Inferior parietal cortex (tissue), 1 donor: Measurements from ENCODE around the gene GUCA1A.
"Not testable (repeated sequence)": the region's sequence is repeated elsewhere in the genome, so short reads cannot be mapped to it uniquely, and the experiment has no call there.

ENCODE experiments used
- DNase-seq: peaks from one replicate; pipeline ENCODE4 v3.0.0-alpha.2; 2016; ENCODE audit errors: extremely low spot score

The GUCA1A gene

DNA sequence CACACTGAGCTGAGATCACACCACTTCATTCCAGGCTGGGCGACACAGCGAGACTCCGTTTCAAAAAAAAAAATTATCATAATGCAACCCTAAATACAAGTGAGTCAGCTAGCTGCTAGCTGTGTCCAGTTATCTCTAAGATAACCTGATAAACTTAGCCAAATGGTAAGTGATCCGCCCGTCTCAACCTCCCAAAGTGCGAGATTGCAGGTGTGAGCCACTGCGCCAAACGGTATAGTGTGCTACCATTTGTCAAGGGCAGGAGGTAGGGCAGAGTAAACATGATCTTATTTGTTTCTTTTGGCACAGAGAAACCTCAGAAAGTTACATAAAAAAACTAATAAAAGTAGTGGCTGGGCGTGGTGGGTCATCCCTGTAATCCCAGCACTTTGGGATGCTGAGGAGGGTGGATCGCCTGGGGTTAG, 26.0 kb upstream of the GUCA1A start:
- DNase-seq = no peak

DNA sequence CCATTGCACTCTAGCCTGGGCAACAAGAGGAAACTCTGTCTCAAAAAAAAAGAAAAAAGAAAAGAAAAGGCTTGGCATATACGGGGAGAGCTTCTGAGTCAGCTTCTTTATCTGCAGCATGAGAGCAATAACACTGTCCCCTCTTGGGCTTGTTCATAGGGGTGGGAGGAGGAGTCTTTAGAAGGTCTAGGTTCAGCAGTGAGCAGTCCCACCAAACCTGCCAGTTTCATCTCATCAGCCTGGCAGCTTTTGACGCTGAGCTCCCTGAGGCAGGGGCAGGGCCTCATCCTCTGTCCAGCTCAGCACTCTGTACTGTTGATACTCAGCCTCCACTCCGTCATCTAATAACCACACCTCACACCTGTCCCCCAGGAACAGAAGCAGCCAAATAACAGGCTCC, 25.1 kb upstream of the GUCA1A start:
- no peak for DNase-seq

- DNase-seq = no peak
These were observed 22.9 kb upstream of the GUCA1A start for GRCh38 chr6:42150254-42150653.

DNA sequence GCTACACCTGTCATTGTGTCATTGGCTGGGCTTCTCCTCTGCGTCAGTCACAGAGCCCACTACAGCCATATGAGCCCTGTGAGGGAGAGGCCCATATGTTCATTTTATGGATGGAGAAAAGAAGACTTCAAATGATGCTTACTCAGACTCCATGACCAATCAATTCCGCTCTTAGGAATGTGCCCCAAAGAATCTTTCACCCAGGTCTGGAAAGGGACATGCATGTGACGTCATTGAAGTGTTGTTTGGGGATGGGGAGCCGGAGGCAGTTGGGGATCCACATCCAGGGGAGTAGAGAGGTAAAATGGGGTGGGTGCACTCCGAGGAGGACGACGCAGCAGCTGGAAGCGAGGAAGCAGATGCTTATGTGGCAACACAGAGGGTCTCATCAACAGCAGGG, 21.1 kb upstream of the GUCA1A start:
- no peak for DNase-seq

- not testable (repeated sequence) for DNase-seq
These were observed 20.5 kb upstream of the GUCA1A start for GRCh38 chr6:42152528-42153213.

GRCh38 chr6:42153921-42154320, 19.2 kb upstream of the GUCA1A start:
- DNase-seq = no peak

DNA sequence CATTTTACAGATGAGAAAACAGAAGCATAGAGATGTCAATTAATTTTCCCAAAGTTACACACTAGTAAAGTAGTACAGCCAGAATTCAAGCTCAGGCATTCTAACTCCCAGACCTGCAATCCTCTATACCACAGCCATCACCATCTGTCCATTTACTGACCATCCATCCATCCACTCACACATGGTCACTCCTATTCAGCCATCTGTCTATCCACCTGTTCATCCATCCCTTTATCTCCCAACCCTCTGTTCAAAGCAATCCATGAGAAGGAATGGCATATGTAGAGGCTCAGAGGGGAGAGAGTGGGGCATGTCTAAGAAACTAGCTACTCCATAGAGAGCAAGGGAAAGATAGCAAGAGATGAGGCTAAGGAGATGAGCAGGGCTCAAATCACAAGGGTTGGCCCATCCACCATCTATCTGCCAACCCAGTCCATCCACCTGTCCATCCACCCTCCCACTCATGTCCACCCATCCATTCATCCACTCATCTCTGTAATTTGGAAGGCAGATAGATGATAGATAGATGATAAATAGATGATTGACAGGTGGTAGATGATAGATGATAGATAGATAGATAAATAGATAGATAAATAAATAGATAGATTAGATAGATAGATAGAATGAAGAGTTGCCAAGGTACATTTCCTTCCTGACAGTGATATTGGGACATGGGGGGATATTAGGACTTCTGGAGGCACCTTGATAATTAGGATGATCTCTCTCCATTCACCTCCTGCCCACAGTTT, 18.5 kb upstream of the GUCA1A start:
- DNase-seq = no peak

- DNase-seq = no peak
These were observed 17.9 kb upstream of the GUCA1A start for GRCh38 chr6:42155293-42155692.

DNA sequence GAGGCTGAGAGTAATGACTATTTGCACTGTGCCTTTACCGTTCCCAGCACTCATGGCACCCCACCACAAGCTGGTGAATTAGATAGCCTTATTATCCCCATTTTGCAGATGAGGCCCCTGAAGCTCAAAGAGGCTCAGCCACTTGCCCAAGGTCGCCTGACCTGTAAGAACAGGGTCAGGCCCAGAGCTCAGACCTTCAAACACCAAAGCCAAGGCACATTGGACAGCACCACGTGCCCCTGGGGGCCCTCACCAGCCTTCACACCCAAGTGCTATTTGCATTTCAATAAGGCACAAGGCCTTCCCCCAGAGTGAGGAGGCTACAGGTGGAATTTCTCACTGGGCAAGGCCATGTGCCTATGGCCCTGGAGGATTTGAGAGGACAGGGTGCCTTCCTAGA, 16.5 kb upstream of the GUCA1A start:
- DNase-seq = no peak

DNA sequence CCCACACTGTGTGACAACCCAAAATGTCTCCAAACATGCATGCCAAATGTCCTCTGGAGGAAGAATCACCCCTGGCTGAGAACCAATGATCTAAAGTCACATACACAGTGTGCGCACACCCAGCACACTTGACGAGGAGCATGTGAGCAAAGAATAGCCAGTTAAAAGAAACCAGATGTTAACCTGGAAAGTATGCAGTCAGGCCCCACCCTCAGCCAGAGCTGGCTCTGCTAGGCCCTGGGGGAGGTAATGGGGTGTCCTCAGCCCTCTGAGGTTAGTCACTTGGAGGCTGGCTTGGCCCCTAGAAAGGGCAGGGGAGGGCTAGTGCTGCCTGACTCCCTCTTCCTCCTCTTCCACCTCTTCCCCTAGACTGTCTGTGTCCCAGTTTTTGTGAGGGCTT, 15.2 kb upstream of the GUCA1A start:
- no peak for DNase-seq

DNA sequence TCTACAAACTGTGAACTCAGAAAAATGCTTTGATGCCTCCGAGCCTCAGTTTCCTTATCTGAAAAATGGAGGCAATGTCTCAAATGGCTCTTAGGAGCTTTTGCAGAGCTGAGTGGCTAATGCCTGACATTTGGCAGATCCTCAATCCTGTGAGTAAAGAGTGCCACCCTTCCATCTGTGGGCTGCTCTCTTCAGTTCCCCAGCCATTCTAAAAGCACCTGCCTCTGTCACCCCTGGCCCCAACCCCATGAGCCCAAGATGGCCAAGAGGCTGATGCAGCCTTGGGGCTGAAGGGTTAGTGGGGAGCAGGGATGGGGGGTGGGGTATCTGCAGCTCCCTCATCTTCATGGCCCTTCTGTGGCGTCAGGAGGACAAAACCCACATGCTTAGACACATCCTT, 14.5 kb upstream of the GUCA1A start:
- no peak for DNase-seq

DNA sequence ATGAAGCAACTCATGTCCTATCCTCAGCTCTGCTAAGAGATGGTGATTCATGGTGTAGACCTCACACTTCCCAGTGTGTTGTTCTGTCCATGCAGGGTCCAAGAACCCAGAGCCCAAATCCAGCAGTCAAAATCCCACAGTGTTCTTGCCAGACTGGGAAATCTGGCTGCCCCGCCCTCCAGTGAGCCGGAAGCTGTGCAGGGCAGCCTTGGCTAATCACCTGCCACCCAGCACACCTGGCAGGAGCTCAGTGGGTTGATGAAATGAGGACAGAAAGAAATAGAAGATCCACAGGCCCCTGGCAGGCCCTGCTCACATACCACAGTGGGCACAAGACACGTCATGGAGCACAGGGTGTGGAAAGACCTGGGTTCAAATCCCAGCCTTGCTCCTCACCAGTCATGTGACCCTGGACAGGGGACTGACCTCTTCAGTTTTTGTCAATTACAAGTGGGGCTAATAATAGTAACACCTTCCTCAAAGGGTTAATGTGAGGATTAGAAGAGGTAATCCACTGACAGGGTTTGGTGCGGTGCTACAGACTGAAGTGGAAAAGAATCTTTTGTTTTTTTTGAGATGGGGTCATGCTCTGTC, 13.6 kb upstream of the GUCA1A start:
- DNase-seq = no peak

GRCh38 chr6:42162384-42162783, 10.8 kb upstream of the GUCA1A start:
- DNase-seq = no peak

- no peak for DNase-seq
These were observed 10.4 kb upstream of the GUCA1A start for GRCh38 chr6:42162812-42163211.

DNA sequence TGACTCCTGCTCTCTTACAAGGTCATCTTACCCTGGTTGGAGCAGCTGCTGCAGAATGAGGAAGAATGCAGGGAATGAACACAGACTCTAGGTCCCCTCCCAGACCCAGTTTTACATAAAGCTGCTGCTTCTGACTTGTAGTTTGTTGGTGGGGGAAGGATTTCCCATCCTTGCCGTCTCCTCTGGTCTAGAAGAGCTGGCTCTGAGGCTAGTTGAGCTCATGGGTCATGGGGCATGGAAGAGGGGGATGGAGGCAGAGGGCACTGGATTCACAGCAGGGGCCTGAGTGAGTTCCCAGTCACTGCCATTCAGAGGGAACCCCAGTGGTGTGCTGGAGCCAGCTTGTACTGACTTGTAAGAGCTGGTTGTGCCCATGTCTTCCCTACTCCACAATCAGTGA, 9.2 kb upstream of the GUCA1A start:
- no peak for DNase-seq

- DNase-seq = no peak
These were observed 8.1 kb upstream of the GUCA1A start for GRCh38 chr6:42165016-42165415.

GRCh38 chr6:42166444-42167141, 6.6 kb upstream of the GUCA1A start:
- DNase-seq = peak; percentile 78

DNA sequence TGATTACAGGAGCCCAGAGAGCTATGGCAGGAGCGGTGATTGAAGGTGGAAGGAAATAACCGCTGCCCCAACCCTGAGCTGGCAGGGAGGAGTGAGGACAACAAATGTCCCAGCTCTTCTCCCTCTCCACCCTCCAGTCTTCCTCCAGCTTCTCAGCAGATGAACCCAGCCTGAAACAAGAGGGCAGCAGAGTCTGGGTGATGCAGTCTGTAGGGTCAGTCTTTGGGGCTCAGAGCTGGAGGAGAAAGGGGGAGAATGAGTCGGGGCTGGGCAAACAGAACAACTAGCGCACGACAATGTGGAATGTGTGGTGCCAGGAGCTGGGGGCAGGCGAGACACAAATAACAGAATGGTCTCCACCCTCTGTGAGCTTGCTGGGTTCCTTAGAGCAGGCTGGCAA, 4.5 kb upstream of the GUCA1A start:
- DNase-seq = no peak

DNA sequence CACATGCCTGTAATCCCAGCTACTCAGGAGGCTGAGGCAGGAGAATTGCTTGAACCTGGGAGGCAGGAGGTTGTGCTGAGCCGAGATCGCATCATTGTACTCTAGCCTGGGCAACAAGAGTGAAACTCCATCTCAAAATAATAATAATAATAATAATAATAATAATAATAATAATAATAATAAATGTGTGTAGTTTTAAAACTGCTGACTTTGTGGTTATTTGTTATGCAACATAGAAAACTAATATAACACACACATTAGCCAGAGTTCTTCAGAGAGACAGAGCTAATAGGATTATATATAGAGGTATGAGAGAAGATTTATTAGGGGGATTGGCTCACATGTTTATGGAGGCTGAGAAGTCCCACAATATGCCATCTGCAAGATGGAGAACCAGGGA, 3.4 kb upstream of the GUCA1A start:
- DNase-seq = not testable (repeated sequence)

DNA sequence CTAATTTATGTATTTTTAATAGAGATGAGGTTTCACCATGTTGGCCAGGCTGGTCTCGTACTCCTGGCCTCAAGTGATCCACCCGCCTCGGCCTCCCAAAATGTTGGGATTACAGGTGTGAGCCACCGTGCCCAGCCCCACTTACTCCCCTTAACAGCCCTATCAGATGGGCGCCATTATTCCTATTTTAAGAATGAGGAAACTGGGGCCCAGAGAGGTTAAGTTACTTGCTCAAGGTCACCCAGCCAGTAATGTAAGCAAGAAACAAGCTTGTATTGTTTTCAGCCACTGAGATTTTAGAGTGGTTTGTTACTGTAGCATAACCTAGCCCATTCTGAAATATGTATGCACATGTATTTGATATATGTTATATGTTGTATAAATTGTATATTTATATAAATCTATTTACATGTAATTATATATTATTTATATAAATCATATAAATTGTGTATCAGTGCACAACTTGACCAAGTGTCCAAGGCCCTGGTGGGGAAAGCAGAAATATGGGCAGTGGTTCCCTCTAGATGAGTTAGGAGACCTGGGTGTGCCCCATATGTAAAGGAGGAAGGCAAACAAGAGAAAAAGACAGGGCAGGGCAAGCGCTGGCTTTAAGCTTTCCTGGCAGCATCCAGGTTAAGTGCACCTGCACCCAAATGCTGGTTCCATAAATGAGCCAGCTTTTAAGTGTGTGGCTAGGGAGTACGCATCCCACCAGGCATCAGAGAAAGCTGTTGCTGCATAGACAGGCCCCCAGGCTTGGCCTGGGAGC, 1.2 kb upstream of the GUCA1A start:
- DNase-seq = no peak

DNA sequence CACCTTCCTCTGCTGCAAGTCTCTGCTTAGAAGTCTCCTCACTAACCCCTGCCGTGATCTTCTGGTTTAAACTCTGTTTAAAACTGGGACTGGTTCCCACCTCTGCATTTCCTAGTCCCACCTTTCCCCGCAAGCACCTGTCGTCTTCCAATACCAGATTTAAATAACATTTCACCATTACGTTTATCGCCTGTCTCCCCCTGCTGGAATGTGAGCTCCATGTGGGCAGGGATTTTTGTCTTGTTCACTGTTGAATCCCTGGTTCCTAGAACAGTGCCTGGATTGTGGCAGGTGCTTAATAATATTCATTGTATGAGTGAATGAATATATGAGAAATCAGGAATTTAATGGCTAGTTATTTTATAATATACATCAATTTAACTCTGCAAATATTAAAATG, 2.7 kb downstream of the GUCA1A start:
- DNase-seq = no peak

DNA sequence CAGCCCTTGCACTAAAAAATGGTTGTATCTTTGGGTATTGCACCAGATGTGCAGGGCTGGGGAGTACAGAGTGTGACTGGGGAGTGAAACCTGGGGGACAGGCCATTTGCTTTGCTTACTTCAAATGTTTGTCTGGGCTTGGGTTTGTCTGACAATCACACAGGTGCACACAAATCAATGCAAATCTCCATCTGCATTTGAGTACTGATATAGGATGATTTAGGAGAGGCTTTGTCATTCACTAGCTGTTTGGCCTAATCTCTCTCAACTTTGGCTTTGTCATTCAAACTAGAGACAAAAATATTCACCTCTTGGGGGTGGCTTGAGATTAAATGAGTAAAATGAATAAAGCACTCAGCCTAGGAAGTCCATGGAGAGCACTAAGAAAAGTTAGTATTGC, 3.8 kb downstream of the GUCA1A start:
- no peak for DNase-seq
